Fibroblast of skin of abdomen (primary cell): ENCODE results near the gene DAGLA.

Experiments used
- DNase-seq: peaks from one replicate; pipeline ENCODE4 v3.0.0-alpha.2; 2013

Gene DAGLA

DNA sequence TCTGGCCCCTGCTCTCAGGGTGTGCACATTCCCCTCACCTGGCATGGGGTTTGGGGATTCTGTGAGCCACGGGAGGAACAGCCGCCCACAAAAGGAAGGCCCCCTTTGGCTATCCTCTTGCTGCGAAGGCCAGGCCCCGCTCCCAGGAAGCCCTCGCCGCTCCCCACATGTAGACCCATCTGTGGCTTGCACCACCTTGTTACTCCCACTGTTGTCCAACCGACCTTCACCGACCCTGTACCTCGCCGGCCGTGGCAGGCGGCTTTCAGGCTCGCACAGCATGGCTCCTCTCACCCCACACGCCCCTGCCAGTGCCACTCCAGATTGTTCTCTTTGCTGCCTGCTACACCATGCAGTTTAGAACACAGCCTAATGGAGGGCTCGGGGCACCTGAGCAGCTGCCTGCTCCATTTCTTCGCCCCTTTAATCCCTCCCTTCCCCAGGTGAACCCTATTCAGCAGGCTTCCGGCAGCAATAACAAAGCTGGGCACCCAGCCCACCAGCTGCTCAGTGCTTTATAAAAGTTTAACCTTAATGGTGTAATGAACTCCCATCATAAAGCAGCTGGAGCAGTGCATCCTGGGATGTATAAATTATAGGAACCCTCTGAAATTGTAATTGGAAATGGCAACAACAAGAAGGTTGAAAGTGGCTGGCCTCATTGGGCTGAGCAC is 10.7 kb downstream of the DAGLA start:
- DNase-seq = no peak

GRCh38 chr11:61691380-61692156 is 11.4 kb downstream of the DAGLA start:
- no peak for DNase-seq

- DNase-seq = no peak
Observed at GRCh38 chr11:61693922-61694601, 13.9 kb downstream of the DAGLA start.

DNA sequence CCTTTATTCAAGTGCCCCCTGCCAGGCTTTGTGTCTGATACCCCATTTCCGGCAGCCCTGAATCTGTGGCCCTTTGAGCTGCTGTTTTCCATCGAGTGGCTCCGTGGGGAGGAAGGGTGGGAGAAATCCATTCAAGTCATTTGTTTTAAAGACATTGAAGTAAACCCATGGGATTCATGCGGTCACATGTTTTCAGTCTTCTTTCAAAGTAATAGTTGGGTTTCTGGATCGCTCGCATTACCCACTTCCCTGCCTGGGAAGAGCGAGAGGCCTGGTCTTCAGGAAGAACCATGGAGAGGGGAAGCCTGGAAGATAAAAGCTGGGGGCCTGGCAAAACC is 14.4 kb downstream of the DAGLA start:
- DNase-seq = no peak

GRCh38 chr11:61694946-61695706 is 14.9 kb downstream of the DAGLA start:
- no peak for DNase-seq

- DNase-seq = peak; percentile 61
Observed at GRCh38 chr11:61695917-61696316, 15.7 kb downstream of the DAGLA start.

- DNase-seq = no peak
Observed at GRCh38 chr11:61696602-61697001, 16.4 kb downstream of the DAGLA start.

DNA sequence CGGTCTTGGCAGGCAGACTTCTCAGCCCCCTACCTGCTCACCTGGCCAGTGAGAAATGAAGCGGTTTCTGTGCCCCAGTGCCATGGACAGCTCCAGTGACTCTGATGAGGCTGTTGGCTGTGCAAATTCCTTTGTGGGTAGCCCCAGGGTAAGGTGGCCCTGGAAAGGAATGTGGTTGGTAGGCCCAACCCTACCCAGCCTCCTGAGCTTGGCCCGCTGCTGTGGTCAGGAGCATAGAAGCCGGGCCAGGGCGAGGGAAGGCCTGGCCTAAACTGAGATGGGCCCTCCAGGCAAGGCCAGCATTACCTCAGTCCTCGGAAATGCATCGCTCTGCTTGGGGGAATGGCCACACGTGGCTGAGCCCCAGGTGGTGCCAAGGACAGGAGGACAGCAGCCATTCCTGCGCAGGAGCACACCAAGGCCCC is 16.9 kb downstream of the DAGLA start:
- no peak for DNase-seq

DNA sequence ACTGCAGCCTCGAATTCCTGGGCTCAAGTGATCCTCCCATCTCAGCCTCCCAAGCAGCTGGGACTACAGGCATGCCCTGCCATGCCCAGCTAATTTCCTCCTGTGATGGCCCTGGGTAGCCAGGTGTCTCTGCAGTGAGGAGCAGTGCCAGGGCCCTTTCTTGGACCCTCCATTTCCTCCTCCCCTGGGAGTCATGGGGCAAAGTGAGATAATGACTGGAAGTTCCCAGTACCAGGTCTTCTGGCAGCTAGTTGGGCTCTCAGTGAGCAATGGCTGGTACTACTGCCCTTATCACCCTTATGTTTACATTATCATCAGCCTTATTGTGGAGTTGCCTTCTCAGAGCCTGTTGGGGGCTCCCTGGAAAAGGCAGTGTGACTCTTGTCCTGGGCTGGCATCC is 17.6 kb downstream of the DAGLA start:
- no peak for DNase-seq

GRCh38 chr11:61698173-61698948 is 18.2 kb downstream of the DAGLA start:
- DNase-seq = no peak

GRCh38 chr11:61699737-61700160 is 19.6 kb downstream of the DAGLA start:
- DNase-seq = no peak

- DNase-seq = no peak
Observed at GRCh38 chr11:61700212-61700611, 20.0 kb downstream of the DAGLA start.

DNA sequence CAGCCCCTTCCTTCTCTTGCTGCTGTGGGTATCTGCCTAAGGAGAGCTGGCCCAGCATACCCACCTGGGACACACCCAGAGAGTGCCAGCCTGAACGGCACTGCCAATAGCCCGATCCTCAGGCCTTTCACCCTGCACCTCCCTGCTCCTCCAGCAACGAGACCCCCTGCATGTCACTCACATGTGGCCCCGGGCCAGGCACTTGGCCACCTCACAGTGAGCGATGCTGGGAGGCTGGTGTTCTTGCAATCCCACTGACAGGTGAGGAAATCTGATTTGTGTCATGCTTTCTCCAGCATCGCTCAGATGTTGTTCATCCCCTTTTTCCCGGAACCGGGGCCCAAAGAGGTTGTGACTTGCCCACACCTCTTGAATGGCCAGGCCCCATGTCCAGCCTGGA is 20.5 kb downstream of the DAGLA start:
- no peak for DNase-seq

DNA sequence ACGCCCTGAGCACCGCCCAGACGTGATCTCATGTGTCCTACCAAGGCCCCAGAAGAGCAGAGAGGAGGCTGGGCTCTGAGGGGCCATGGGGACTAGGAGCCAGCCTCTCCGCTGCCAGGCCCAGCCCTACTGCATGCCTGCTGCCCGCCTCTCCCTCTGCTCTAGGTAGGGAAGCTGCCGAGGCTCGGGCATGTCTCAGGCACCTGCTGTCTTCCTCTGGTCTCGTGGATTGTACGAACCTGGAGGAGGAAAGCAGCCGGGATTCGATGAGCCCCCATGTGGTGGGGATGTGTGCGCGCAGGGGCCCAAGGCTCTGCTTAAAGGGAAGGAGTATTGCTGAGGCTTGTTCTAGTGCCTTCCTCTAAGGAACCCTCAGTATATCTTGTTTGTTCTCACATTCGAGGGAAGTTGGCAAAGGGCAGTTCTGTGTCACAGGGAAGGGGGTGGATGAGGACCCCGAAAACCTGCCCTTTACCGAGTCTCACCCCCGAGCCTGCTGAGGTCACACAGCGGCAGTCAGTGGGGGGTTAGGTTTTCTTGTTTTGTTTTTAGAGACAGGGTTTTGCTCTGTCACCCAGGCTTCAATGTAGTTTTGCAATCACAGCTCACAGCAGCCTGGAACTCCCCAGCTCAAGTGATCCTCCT is 21.2 kb downstream of the DAGLA start:
- DNase-seq = no peak

GRCh38 chr11:61702701-61703312 is 22.6 kb downstream of the DAGLA start:
- no peak for DNase-seq

- no peak for DNase-seq
Observed at GRCh38 chr11:61704838-61705237, 24.6 kb downstream of the DAGLA start.

DNA sequence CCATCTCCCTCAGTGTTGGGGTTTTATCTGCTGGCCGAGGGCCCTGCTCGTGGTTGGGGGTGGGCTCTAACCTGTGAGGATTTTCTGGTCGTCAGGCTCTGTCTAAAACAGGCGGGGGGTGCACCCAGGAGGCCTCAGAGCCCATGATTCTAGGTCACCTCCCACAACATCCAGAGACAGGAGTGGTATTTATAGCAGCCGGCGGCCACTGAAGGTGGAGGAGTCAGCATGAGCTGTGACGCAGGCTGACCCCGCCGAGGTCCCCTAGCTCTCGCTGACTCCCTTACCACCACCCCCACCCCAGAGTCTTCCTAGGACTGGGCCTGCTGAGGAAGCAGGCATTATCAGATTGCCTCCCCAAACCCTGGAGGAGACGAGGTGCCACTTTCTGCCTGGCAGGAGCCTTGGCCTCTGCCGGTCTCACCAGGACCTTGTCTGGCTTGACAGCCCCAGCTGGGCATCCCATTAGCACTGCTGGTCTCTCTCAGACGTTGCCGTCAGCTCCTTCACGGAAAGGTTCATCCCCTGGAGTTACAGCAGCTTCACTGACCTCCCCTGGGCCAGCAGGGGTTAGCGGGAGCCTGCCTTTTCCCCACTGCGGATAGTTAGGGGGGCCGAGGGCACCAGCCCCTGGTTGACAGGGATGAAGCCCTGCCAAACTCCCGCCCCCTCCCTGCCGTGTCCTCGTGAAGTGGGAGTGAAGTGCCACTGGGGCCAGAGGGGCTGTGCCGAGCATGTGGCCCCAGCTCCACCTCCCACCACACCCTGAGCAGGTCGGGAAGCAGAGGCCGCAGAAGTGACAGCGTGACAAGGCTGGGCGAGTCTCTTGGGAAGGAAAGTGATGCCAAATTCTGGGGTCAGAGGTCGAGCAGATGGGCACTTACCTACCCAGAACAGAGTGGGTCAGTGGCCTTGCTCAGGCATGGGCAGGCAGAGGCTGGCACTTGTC is 26.5 kb downstream of the DAGLA start:
- no peak for DNase-seq

- DNase-seq = no peak
Observed at GRCh38 chr11:61707574-61707973, 27.4 kb downstream of the DAGLA start.

- DNase-seq = no peak
Observed at GRCh38 chr11:61709110-61709509, 28.9 kb downstream of the DAGLA start.

DNA sequence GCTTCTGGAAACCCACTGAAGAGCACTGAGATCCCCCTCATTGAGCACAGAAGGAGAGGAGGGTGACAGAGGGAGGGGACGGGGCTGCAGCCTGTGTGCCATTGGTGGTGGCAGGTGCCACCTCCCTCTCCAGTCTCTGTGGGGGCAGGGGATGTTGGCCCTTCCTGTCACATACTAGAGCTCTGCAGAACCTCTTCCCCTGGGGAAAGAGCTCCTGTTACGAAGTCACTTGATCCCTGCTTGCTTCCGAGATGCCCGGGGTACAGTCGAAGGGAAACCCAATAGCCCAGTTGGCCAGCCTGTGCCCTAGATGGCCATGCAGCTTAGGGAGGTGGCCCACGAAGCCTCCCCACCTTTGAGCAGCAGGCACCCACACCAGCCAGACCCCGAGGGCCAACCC is 29.4 kb downstream of the DAGLA start:
- DNase-seq = no peak
